Stimulated activated naive CD4-positive, alpha-beta T cell treated with Interleukin-2 at 50 U/mL for 16 hours (primary cell): Measurements from ENCODE around the gene TECPR1.

ENCODE experiments used
- DNase-seq: peaks from one replicate; lab custom pipeline; 2025; lab: John Stamatoyannopoulos, UW

Gene TECPR1

GRCh38 chr7:98211221-98211675, 40.8 kb downstream of the TECPR1 start, which contains the start of gene BHLHA15:
Gene BHLHA15 (plus strand): TSS chr7:98211439. CDS start chr7:98212310, 871 bp downstream.
- DNase-seq, result peak; percentile 11

GRCh38 chr7:98210513-98211220, 41.4 kb downstream of the TECPR1 start:
- DNase-seq, result no peak

- no peak for DNase-seq
Observed at GRCh38 chr7:98209166-98209920, 42.7 kb downstream of the TECPR1 start.

- no peak for DNase-seq
Observed at GRCh38 chr7:98206451-98207330, 45.3 kb downstream of the TECPR1 start.

- DNase-seq, result no peak
Observed at GRCh38 chr7:98205162-98205845, 46.7 kb downstream of the TECPR1 start.

- no peak for DNase-seq
Observed at GRCh38 chr7:98204670-98205069, 47.4 kb downstream of the TECPR1 start.

- DNase-seq, result no peak
Observed at GRCh38 chr7:98203964-98204605, 47.9 kb downstream of the TECPR1 start.

GRCh38 chr7:98203261-98203963, 48.6 kb downstream of the TECPR1 start:
- no peak for DNase-seq

GRCh38 chr7:98202367-98203195, 49.5 kb downstream of the TECPR1 start:
- peak; percentile 26 for DNase-seq

- DNase-seq, result no peak
Observed at GRCh38 chr7:98200364-98200763, 51.7 kb downstream of the TECPR1 start.

GRCh38 chr7:98199131-98199530, 52.9 kb downstream of the TECPR1 start:
- no peak for DNase-seq

GRCh38 chr7:98196706-98197605, 55.1 kb downstream of the TECPR1 start:
- no peak for DNase-seq

- no peak for DNase-seq
Observed at GRCh38 chr7:98194672-98195457, 57.2 kb downstream of the TECPR1 start.

- DNase-seq, result no peak
Observed at GRCh38 chr7:98194186-98194585, 57.8 kb downstream of the TECPR1 start.

GRCh38 chr7:98193474-98194180, 58.4 kb downstream of the TECPR1 start:
- DNase-seq, result no peak

GRCh38 chr7:98192781-98193457, 59.1 kb downstream of the TECPR1 start:
- DNase-seq, result no peak
